Thoracic aorta (tissue), 2 donors: ENCODE results near the gene GPR158. TPM values are rescaled to one million over a fixed set of nuclear protein-coding genes. Genes with fewer than 3 reads are reported as not detected.

Experiments
- ATAC-seq: fragments of 150-250 bp; one replicate; pipeline ENCODE4 v1.8.0; 2017; ENCODE audit warnings: low read depth; ENCODE audit not compliant: insufficient number of reproducible peaks, low FRiP score
- DNase-seq: peaks from one replicate; pipeline ENCODE4 v3.0.0-alpha.2; 2020; ENCODE audit warnings: low spot score
- H3K27ac ChIP-seq, 2 donors: fragments of 200-600 bp; sonication (generic); 1 replicate in 1 of 2; 2 replicates in 1 of 2; pipeline ENCODE4 v1.5.1; 2016; ENCODE audit warnings: mild to moderate bottlenecking in 2 of 2, moderate library complexity in 2 of 2
- H3K27me3 ChIP-seq: fragments of 200-600 bp; sonication (generic); replicated peaks from 2 replicates; pipeline ENCODE4 v1.6.0; 2016; ENCODE audit warnings: mild to moderate bottlenecking; ENCODE audit not compliant: insufficient read depth
- H3K36me3 ChIP-seq: fragments of 200-600 bp; sonication (generic); one replicate; pipeline ENCODE4 v1.5.1; 2016
- H3K4me1 ChIP-seq, 2 donors: fragments of 200-600 bp; sonication (generic); 1 replicate in 1 of 2; 2 replicates in 1 of 2; pipeline versions ENCODE4 v1.5.1 to v1.6.0; 2016; ENCODE audit warnings: low read depth in 2 of 2, mild to moderate bottlenecking in 1 of 2; ENCODE audit not compliant: control insufficient read depth in 1 of 2
- H3K4me3 ChIP-seq: fragments of 200-600 bp; sonication (generic); 2 replicates; pipeline ENCODE4 v1.5.1; 2016; ENCODE audit warnings: mild to moderate bottlenecking
- H3K9me3 ChIP-seq: fragments of 200-600 bp; sonication (generic); 2 replicates; pipeline ENCODE4 v1.5.1; 2016
- total RNA-seq, 2 donors: library from RNA; depleted of rRNA; stranded (reverse); fragments of >200 nt; gene quantifications; one replicate each; pipeline versions ENCODE4 v1.1.0 to v1.2.3, GENCODE V29; 2016
- TF ChIP-seq, protein P1 (sequence below): fragments of 200-600 bp; sonication (generic); IDR thresholded peaks from one replicate; pipeline ENCODE4 v1.5.1; 2019; ENCODE audit warnings: antibody characterized with exemption

Gene GPR158, protein sequence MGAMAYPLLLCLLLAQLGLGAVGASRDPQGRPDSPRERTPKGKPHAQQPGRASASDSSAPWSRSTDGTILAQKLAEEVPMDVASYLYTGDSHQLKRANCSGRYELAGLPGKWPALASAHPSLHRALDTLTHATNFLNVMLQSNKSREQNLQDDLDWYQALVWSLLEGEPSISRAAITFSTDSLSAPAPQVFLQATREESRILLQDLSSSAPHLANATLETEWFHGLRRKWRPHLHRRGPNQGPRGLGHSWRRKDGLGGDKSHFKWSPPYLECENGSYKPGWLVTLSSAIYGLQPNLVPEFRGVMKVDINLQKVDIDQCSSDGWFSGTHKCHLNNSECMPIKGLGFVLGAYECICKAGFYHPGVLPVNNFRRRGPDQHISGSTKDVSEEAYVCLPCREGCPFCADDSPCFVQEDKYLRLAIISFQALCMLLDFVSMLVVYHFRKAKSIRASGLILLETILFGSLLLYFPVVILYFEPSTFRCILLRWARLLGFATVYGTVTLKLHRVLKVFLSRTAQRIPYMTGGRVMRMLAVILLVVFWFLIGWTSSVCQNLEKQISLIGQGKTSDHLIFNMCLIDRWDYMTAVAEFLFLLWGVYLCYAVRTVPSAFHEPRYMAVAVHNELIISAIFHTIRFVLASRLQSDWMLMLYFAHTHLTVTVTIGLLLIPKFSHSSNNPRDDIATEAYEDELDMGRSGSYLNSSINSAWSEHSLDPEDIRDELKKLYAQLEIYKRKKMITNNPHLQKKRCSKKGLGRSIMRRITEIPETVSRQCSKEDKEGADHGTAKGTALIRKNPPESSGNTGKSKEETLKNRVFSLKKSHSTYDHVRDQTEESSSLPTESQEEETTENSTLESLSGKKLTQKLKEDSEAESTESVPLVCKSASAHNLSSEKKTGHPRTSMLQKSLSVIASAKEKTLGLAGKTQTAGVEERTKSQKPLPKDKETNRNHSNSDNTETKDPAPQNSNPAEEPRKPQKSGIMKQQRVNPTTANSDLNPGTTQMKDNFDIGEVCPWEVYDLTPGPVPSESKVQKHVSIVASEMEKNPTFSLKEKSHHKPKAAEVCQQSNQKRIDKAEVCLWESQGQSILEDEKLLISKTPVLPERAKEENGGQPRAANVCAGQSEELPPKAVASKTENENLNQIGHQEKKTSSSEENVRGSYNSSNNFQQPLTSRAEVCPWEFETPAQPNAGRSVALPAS (N-terminal part only)
- not detected for total RNA-seq

GRCh38 chr10:25174461-25175230, at the start of gene GPR158:
GPR158 (plus strand) TSS chr10:25175001; CDS start chr10:25175421, 420 bp downstream.
- H3K27me3 ChIP-seq: peaks cover 22% of the 10 kb centered on the region
- TF ChIP-seq, protein P1, sequence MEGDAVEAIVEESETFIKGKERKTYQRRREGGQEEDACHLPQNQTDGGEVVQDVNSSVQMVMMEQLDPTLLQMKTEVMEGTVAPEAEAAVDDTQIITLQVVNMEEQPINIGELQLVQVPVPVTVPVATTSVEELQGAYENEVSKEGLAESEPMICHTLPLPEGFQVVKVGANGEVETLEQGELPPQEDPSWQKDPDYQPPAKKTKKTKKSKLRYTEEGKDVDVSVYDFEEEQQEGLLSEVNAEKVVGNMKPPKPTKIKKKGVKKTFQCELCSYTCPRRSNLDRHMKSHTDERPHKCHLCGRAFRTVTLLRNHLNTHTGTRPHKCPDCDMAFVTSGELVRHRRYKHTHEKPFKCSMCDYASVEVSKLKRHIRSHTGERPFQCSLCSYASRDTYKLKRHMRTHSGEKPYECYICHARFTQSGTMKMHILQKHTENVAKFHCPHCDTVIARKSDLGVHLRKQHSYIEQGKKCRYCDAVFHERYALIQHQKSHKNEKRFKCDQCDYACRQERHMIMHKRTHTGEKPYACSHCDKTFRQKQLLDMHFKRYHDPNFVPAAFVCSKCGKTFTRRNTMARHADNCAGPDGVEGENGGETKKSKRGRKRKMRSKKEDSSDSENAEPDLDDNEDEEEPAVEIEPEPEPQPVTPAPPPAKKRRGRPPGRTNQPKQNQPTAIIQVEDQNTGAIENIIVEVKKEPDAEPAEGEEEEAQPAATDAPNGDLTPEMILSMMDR: no peak
- H3K27ac ChIP-seq: no peak within 1 kb of the TSS
- H3K4me3 ChIP-seq: peak within 1 kb of the TSS; percentile 77
- peak; percentile 62 for DNase-seq
- H3K36me3 ChIP-seq: no peaks in the 10 kb centered on the region
- peaks cover 5 to 21% of the 10 kb centered on the region in 2 donors for H3K4me1 ChIP-seq
- ATAC-seq: peak; percentile 91
- H3K9me3 ChIP-seq: no peaks in the 10 kb centered on the region

GRCh38 chr10:25125201-25125611, 49.6 kb upstream of the GPR158 start:
- H3K36me3 ChIP-seq: no peaks in the 10 kb centered on the region
- no peaks in the 10 kb centered on the region for H3K4me1 ChIP-seq
- H3K27ac ChIP-seq: no peak overlapping the region
- H3K9me3 ChIP-seq: no peaks in the 10 kb centered on the region
- no peaks in the 10 kb centered on the region for H3K27me3 ChIP-seq
- ATAC-seq (no peak), DNase-seq (no peak)
- TF ChIP-seq, protein P1: no peak
- no peak overlapping the region for H3K4me3 ChIP-seq

GRCh38 chr10:25129592-25129991, 45.2 kb upstream of the GPR158 start:
- no peak for ATAC-seq

GRCh38 chr10:25130906-25131305, 43.9 kb upstream of the GPR158 start:
- ATAC-seq (no peak), DNase-seq (no peak)
- Histone ChIP-seq H3K27ac (no peak overlapping the region), H3K4me1 (no peaks in the 10 kb centered on the region), H3K27me3 (no peaks in the 10 kb centered on the region), H3K36me3 (no peaks in the 10 kb centered on the region), H3K9me3 (no peaks in the 10 kb centered on the region), H3K4me3 (no peak overlapping the region)
- TF ChIP-seq, protein P1: no peak

More at GRCh38 chr10:25129592-25129991, 45.2 kb upstream of the GPR158 start:
- Histone ChIP-seq H3K27me3 (no peaks in the 10 kb centered on the region), H3K27ac (no peak overlapping the region), H3K4me3 (no peak overlapping the region), H3K4me1 (no peaks in the 10 kb centered on the region), H3K36me3 (no peaks in the 10 kb centered on the region), H3K9me3 (no peaks in the 10 kb centered on the region)
- DNase-seq: no peak
- TF ChIP-seq, protein P1: no peak
